HL-60 (cell line): ENCODE data around the gene GP9.

Experiments
- CTCF ChIP-seq: IDR thresholded peaks from one replicate; pipeline ENCODE4 v1.5.1; 2011; ENCODE audit warnings: low read length, control low read depth, inconsistent platforms; ENCODE audit not compliant: insufficient read depth
- POLR2AphosphoS5 ChIP-seq: IDR thresholded peaks from 2 replicates; pipeline ENCODE4 v1.6.1; 2012; ENCODE audit warnings: low read depth
- SPI1 ChIP-seq: IDR thresholded peaks from 2 replicates; pipeline ENCODE4 v1.6.1; 2012; ENCODE audit warnings: low read depth, mild to moderate bottlenecking, borderline replicate concordance

GRCh38 chr3:129027544-129027880 lies 33.1 kb upstream of the GP9 start:
- no peak for TF ChIP-seq SPI1
- no peak for TF ChIP-seq CTCF
- no peak for TF ChIP-seq POLR2AphosphoS5
